Stimulated activated CD8-positive, alpha-beta memory T cell treated with anti-CD3 and anti-CD28 coated beads, Interleukin-4, amount 100 ng/mL, for 4 hours (primary cell): ENCODE data around the gene DYSF.

Experiments
- DNase-seq, 2 donors: peaks; one replicate each; pipeline ENCODE4 v3.0.0-alpha.2; 2020; ENCODE audit warnings: low read depth in 2 of 2, low spot score in 1 of 2

DYSF gene

GRCh38 chr2:71455741-71456569 is 2.6 kb downstream of the DYSF start:
- no peak for DNase-seq

GRCh38 chr2:71456617-71457016 is 3.3 kb downstream of the DYSF start:
- no peak for DNase-seq

GRCh38 chr2:71457123-71457915 is 4.0 kb downstream of the DYSF start:
- no peak for DNase-seq

GRCh38 chr2:71457923-71458322 is 4.6 kb downstream of the DYSF start:
- DNase-seq, result no peak

GRCh38 chr2:71458413-71459083 is 5.2 kb downstream of the DYSF start:
- no peak for DNase-seq

- DNase-seq, result no peak
These were observed 5.7 kb downstream of the DYSF start for GRCh38 chr2:71459084-71459431.

GRCh38 chr2:71460056-71460455 is 6.7 kb downstream of the DYSF start:
- DNase-seq, result no peak

- DNase-seq, result no peak
These were observed 7.4 kb downstream of the DYSF start for GRCh38 chr2:71460595-71461303.

- DNase-seq, result no peak
These were observed 7.9 kb downstream of the DYSF start for GRCh38 chr2:71461304-71461671.

GRCh38 chr2:71462056-71462605 is 8.8 kb downstream of the DYSF start:
- no peak for DNase-seq

GRCh38 chr2:71462641-71463341 is 9.4 kb downstream of the DYSF start:
- no peak for DNase-seq

GRCh38 chr2:71463342-71463654 is 9.9 kb downstream of the DYSF start:
- no peak for DNase-seq

- no peak for DNase-seq
These were observed 11.0 kb downstream of the DYSF start for GRCh38 chr2:71464389-71464788.

GRCh38 chr2:71465356-71465755 is 12.0 kb downstream of the DYSF start:
- no peak for DNase-seq

GRCh38 chr2:71465961-71466300 is 12.6 kb downstream of the DYSF start:
- no peak for DNase-seq

GRCh38 chr2:71466301-71467179 is 13.2 kb downstream of the DYSF start:
- DNase-seq, result no peak

GRCh38 chr2:71467180-71467815 is 13.9 kb downstream of the DYSF start:
- DNase-seq, result no peak

GRCh38 chr2:71468279-71469015 is 15.1 kb downstream of the DYSF start:
- no peak for DNase-seq
